NCI-H2196 (cell line): ENCODE data around the gene TIMP1.

Experiments used
- DNase-seq: peaks from one replicate; lab custom pipeline; 2025; ENCODE audit not compliant: unreplicated experiment; lab: John Stamatoyannopoulos, UW

The TIMP1 gene

DNA sequence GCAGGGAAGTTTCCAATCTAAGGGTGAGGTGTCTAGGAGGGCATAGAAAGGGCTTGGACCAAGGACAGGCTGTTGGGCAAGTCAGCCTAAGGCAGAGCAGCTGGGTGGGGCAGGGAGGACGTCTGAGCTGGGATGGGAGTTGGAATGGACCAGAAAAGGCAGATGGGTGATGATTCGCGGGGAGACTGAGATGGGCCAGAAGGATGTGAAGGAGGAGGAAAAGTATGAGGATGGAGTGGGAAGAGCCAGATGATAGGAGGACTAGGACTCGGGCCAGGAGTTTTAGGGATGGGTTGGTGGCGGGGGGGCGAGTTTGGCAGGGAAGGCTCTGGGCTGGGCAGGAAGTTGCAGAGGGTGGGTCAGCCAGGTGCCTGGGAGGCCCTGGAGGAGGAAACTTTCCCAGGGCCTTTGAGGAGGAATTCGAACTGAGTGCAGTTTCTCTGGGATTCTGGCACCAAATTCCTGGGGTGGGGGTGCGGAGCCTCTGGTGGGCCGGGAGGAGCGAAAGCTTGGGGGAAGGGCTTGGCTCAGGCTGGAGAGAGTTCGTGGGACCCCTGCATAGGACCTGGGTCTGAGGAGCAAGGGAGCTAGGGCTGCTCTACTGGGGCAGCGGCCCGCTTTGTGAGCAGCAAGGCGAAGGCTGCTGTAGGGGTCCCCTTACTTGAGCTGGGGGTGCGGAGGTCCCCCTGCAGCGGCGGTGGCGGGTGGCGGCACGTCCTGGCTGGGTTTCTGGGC, 8.7 kb upstream of the TIMP1 start:
- DNase-seq = no peak

DNA sequence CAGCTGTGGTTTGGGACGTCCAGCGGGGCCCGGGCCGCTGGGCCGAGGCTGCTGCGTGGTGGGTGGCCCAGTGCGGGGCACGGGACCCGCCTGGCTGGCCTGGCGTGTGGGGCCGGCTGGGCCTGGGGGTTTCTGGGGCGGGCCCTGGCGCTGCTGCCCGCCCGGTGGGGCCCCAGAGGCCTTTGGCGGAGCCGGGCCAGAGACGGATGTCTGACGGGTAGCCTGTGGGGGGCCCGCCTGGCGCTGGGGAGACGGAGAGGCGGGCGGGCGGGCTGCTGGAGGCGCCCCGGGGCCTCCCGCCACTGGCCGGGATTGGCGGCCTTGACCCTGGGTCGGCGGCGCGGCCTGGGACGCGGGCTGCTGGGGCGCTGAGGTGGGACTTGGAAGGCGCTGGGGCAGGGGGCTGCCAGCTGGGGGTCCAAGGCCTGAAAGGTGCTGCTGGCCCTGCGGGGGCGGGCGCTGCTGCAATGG, 8.1 kb upstream of the TIMP1 start:
- no peak for DNase-seq

DNA sequence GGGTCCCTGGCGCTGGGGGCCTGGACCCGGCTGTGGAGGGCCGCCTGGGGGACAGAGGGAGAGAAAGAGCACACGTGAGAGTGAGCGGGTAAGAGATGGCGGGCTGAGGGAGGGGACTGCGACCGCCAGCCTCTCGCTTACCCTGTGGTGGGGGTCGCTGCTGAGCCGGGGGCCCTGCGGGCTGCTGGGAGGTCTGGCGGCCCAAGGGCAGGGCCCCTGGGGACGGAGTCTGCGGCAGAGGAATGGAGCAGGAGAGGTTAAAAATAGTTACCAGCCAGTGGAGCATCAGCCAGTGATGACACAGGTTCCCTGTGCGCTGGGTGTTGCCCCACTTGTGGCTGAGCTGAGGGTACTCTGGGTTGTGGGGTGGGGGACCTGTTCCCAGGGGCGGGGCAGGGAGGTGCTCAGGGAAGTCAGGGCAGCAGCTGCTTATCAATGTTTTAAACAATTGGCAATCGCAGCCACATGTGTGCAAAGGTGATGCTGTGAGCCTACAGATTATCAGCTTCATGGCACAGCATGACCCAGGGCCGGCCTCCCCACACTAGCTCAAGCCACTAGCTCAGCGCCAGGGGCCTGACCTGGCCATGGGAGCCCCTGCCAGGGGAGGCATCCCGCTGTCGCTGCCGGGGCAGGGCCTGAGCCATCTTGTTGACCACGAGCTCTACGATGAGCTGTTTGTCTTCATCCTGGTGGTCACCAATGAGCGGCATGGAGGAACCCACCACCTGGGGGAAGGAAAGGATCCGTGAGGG, 7.5 kb upstream of the TIMP1 start:
- DNase-seq = no peak

DNA sequence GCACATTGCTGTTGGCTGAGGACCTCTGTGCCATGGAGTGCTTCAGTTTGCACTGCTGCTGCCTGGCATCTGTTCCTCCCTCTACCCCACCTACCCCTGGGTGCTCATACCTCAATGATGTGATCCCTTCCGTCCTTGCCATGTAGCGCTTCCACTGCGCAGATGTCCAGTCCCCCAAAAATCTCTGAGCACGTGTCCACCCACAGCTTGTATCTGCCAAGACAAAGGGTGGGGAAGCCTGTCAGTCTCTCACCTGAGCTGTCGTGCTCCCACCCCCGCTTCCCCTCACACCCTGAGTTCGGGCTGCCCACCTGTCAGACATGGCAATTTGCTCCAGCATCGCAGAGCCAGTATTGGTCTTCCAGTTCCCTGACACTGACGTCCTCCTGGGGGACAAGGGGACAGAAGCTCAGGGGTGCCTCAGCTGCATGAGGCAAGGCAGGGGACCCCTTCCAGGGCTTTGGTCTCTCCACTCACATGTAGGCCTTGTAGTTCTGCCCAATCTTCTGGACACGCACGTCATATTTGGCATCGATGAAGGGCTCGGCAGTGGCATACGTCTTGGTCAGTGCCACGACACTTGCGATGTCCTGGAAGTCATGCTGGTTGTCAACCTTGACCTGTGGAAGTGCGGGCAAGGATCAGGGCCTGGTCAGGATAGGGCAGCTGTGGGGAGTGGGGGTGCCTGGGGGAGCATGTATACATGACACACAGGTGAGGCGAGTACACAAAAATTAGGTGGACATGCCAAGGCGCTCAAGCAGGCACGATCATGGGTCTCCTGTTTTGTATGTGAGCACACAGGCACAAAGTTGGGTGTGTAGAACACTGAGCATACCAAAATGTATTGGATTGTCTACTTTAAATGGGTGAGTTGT, 6.0 kb upstream of the TIMP1 start:
- DNase-seq = no peak

DNA sequence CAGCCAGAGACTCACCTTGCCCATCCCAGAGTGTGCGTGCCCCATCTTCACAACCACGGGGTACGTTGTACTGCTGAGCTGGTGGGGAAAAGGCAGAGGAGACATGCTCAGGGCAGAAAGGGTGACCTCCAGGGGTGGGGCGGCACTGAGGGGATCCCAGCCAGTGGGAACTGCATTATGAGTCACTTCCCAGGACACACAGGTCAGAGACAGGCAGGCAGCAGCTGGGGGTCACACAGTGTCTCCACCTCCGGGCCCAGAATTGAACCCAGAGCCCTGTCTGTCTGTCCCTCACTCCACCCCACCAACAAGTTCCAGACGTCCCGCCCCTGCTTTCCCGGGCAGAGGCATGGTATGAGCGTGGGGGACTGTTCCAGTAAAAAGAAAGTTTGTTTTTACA, 4.8 kb upstream of the TIMP1 start:
- DNase-seq = no peak

DNA sequence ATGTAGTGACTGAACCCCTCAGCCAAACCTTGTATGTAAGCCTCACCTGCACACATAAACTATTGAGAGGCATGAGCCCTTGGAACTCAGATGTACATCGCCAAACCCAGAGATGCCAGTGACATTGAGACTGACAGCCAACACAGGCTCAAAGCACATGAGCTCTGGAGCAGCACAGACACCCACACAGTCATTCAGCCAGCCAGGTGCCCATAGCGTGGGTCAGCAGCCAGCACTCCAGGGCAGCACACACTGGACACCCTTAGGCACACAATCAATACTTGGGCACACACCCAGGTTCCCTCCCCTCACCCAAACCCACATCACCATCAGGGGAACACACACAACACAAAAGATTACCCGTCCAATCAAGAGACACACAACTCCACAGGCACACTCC, 4.3 kb upstream of the TIMP1 start:
- DNase-seq = no peak

DNA sequence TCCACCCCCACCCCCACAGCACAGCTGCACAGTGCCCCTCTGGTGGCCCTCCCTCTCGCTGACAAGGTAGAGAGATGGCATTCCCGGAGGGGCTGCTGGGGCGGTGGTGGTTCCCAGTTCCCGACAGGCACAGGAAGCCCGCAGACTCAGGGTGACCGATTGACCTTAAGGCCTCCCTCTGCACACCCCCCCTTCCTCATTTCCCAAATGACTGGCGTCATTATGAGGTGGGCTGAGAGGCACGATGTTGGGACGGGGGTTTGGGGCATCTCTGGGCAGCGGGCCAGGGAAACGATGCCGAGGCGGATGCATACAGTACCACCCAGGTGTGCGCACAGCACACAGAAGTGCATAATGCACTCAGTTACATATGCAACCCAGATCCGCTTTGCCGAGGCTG, 3.5 kb upstream of the TIMP1 start:
- DNase-seq = no peak

DNA sequence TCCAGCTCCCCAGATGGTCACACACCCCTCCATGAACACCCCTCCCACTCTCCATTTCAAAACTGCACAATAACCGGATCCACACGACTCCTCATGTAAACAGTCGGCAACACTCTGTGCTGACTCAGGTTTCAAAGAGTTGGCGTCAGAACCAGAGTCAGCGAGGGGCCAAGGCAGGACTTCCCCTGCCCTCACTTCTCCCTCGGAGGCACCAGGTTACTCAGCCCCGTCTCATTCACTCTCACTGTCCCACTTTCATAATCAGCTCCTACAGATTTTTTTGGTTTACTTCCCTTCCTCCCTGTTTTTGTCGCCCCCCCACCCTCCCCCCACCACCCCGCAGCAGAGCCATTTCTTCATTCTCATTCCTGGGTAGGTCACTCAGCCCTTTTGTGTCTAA, 2.7 kb upstream of the TIMP1 start:
- no peak for DNase-seq

DNA sequence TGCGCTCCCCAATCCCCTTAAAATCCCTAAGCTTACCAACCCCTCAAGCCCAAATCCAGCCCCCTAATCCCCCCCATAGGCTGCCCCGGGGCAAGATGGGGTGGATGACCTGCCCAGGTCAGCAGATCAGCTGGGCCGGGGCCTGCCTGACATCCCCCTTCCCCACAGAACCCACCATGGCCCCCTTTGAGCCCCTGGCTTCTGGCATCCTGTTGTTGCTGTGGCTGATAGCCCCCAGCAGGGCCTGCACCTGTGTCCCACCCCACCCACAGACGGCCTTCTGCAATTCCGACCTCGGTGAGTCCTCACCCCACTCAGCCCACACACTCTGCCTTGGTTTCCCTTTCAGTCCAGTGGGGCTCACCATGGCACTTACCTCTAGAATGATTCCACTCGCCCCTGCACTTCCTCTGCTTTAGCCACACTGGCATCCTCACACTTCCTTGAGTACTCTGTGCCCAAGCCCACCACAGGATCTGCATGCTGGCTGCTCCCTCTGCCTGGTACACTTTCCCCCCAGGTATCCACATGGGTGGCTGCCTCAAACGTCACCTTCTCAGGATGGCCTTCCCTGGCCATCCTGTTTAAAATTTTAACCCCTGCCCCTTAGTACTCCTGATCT, 1.1 kb downstream of the TIMP1 start:
- DNase-seq = no peak

DNA sequence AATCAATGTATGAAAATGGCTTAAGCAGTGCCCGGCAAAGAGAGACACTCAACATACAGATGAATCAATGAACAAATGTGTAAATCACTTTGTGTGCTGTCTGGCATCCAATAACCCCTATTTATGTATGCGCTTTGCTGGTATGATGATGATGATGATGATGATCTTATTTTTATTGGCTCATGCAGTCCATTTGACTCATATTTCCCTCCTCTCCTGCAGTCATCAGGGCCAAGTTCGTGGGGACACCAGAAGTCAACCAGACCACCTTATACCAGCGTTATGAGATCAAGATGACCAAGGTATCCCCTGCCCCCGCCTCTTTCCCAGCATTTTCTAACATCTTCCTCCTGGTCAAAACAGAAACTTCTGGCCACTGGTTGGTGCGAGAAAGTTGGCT, 2.5 kb downstream of the TIMP1 start:
- DNase-seq = no peak

DNA sequence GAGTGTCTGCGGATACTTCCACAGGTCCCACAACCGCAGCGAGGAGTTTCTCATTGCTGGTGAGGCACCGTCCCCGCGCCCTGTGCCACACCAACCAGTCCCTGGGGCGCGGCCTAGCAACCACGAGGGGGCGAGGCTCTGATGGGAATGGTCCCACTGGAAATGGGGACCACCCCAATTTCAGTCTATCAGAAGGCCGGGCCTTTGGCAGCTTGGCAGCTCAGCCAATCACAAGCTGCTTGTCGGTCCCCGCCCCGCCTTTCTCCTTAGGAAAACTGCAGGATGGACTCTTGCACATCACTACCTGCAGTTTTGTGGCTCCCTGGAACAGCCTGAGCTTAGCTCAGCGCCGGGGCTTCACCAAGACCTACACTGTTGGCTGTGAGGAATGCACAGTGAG, 3.0 kb downstream of the TIMP1 start:
- no peak for DNase-seq

DNA sequence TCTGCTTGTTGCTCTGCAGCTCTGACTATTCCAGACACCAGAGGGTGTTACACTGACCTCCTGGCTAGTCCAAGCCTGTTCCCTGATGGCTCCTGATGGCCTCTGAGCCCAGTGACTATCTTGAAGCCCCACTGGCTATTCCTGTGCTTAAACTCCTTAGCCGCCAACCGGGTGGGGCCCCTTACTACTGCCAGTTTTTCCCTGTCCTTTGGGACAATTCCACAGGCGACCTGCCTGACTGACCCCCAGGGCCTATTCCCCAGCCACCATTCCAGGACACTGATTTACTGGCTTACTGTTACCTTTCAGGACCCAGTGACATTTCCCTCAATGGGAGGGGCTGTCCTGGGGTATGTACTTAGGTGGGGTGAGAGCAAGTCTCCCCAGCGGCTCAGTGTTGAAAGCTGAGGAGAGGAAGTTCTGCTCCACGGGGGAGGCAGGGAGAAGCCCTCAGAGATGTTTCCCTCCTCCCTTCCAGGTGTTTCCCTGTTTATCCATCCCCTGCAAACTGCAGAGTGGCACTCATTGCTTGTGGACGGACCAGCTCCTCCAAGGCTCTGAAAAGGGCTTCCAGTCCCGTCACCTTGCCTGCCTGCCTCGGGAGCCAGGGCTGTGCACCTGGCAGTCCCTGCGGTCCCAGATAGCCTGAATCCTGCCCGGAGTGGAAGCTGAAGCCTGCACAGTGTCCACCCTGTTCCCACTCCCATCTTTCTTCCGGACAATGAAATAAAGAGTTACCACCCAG, 4.0 kb downstream of the TIMP1 start:
- DNase-seq = no peak

DNA sequence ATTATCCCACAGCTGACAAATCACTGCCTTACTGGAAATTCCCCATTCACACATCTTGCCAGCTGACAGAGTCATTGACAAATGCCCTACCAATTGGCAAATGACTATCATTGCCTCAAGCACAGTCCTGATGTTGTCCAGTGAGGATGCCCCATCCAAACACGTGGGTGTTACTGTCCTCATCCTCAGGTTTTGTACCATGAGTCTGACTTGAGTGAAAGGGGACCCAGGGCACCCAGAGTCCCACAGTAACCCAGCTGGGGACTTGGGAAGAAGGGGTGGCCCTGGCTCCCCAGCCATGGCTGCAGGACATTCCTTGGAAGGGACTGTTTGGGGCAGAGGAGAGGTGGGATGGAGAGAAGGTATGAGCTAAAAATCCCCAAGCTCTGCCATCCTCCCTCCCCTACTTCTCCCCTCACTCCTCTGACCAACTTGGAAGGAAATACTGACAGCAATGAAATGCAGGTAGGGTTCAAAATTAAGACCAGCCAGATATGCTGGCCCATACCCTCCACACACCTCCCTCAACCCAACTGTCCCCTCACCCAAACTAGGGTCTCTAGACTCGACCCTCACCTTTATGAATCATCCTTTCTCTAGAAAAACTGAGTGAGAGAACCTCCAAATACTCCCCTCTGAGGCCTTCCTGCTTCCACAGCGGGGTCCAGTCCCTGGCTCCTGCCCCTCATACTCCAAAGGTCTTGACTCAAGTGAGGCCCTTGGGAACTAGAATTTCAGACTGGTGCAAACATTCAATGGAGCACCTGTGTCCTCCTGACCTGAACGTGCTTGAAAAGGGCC, 5.1 kb downstream of the TIMP1 start:
- DNase-seq = no peak

DNA sequence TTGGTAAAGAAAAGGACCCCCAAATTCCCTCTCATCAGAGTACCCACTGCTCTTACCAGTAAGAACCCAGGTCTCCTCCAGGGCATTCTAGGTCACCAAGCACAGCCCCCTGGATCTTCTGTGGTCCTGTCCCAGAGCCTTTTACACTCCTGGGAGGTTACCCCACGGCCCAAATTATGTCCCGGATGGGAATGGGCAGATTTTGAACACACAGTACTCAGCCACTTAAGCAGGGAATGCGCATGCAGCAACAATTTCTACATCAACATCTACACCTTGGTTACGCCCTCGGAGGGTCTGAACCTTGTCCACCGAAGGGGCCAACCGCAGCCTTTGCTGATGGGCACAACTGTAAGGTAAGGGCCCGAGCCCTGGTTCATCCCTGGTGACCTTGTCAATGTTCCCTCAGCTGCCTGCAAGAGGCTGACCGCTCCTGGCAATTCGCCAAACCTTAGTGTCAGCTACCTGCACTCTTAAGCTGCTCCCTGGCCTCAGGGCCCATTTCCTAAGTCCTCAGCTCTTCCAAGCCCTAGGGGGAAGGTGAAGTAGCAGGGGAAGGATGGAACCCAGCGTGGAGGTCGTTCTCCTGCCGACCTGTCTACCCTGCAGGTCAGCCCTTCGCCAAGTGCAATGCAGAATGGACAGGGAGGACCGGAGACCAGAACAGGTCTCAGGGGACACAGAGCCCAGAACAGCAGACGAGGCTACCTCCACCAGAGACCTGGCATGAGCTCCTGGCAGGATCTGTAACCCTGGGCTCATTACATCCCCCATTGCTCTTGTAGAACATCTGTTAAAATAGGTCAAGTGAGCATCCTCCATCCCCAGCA, 5.9 kb downstream of the TIMP1 start:
- no peak for DNase-seq

DNA sequence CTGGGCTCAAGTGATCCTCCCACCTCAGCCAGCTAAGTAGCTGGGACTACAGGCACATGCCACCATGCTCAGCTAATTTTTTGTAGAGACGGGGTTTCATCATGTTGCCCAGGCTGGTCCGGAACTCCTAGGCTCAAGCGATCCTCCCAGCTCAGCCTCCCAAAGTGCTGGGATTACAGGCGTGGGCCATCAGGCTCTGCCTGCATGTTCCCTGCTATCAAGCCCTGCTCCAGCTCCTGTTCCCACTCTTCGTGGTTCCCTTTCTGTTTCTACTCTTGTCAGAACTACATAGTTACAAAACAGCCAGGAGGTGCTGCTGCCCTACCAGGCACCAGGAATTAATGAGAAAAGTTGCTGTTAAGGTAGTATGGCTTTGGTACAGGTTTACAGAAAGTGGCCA, 8.7 kb downstream of the TIMP1 start:
- no peak for DNase-seq

DNA sequence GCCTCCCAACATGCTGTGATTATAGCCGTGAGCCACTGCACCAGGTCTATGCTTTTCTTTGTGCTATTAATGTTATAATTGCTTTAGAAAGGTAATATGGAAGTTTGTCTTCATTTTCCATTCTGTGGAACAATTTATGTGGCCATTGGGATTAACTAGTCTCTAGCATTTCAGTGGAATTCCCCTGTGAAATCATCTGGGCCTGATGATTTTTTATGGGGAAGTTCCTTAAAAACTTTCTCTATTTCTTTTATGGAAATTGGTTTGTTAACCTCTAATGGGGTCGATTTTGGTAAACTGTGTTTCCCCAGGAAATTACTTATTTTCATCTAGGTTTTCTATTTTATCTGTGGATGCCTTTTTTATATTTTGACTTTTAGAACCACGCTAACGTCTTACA, 11.3 kb downstream of the TIMP1 start:
- DNase-seq = no peak

DNA sequence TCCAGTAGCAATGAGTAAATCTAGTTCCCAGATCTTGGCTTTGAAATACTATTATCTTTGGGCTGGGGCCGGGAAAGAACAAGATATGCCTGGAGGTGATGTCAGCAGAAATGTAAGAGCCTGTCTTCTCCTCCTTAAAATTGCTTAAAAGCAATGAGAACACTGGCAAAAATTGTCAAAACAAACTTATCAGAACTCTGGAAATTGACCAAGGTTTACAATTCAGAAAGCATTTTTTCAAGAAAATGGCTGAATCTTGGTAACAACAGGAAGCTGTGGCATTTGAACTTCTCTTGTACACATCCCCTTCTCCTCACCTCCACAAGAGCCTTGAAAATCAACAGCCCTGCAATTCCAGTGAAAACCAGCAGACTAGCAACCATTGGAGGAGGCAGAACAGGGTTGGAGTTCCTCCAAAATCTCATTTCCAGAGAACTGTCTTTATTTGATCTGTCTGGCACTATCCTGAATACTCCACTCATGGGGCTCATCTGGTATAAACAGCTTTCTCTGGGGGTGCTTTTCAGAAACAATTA, 13.5 kb downstream of the TIMP1 start:
- no peak for DNase-seq

DNA sequence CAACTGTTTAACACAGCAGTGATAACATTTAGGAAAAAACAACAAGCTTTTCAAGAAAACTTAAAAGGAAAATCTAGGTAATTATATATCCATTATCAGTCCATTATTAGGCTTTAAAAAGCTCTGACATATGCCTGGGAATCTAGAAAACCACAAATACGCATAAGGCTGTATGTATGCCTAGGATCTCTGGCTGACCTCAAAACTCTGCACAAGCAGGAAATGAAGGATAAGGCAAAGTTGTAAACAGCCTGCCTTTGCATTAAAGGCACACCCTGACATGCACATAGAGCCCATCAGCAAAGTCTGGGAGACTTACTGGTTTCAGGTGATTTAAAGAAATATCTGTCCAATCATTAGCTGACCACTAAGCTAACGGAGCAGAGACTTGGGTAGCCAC, 14.0 kb downstream of the TIMP1 start:
- DNase-seq = no peak

DNA sequence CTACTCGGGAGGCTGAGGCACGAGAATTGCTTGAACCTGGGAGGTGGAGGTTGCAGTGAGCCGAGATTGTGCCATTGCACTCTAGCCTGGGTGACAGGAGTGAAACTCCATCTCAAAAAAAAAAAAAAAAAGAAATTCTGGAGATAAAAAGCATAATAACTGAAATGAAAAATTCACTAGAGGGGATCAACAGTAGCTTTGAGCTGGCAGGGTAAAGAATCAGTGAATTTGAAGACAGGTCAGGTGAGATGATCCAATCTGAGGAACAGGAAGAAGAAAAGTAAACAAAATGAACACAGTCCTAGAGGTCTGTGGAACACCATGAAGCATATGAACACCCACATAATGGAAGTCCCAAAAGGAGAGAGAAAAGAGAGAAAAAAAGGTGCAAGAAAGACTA, 15.0 kb downstream of the TIMP1 start:
- no peak for DNase-seq
